ENCODE data around the gene EZH2. TPM values are rescaled to one million over a fixed set of nuclear protein-coding genes. Genes with fewer than 3 reads are reported as not detected.

EZH2 gene
- total RNA-seq, result 13.4 TPM

DNA sequence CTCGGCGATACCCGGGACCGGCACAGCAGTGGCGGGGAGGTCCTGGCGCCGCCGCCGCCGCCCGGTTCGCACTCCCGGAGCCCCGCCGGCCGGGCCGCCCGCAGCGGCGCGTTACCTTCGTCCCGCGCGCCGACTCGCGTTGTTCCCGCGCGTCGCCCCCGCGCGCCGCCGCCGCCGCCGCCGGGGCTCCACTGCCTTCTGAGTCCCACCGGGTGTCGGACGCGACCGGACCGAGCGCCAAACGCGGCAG, at the start of gene EZH2:
Gene EZH2 (minus strand): TSS at position 243 of the 250 bp plus-strand sequence. CDS start 36,993 bp downstream, outside the sequence.
- ATAC-seq, result no peak

DNA sequence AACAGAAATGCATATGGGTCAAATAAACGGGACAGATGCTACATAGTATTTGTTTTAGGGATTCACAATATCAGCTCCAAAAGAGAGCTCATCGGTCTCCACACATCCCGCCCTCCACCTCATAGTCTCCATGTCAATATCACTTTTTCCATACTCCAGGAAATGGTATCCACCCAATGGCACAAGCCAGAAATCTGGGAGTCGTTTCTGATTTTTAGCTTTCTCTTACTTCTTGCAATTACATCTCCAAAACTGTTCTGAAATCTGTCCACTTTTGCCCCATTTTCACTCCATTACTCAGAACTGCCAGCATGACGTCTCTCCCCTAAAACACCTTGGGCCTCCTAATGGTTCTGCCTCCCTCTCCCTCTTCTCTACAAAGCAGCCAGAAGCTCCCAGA, 47.4 kb upstream of the EZH2 start:
- no peak for ATAC-seq

- no peak for ATAC-seq
These were observed 46.2 kb upstream of the EZH2 start for GRCh38 chr7:148930335-148930734.

GRCh38 chr7:148929176-148929575, 45.1 kb upstream of the EZH2 start:
- peak; percentile 89 for ATAC-seq

GRCh38 chr7:148927123-148928045, 43.3 kb upstream of the EZH2 start:
- no peak for ATAC-seq

DNA sequence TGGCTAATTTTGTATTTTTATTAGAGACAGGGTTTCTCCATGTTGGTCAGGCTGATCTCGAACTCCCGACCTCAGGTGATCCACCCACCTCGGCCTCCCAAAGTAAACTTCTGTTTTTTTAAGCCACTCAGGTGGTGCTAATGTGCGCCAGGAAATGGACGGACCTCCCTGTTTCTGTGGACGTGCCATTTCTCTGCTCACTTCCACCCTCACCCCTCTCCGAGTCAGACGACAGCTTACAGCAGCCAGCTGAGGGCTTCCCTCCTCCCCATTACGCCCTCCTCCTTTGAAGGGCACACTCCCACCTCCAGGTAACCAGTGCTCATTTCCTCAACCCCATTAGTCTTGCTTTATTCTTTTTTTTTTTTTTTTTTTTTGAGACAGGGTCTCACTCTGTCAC, 41.7 kb upstream of the EZH2 start:
- ATAC-seq, result no peak

GRCh38 chr7:148924011-148924410, 39.9 kb upstream of the EZH2 start:
- no peak for ATAC-seq

DNA sequence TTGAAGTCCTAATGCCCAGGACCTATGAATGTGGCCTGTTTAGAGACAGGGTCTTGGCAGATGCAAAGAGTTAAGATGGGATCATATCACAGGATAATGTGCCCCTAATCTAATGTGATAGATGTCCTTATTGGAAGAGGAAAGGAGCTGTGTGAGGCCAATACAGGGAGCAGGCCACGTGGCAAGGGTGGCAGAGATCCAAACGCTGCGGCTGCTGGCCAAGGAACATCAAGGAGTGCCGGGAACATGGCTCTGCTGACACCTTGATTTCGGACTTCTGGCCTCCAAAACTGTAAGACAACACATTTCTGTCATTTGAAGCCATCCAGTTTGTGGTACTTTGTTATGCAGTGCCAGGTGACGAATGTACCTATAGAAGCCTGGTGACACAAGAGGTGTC, 37.7 kb upstream of the EZH2 start:
- no peak for ATAC-seq

DNA sequence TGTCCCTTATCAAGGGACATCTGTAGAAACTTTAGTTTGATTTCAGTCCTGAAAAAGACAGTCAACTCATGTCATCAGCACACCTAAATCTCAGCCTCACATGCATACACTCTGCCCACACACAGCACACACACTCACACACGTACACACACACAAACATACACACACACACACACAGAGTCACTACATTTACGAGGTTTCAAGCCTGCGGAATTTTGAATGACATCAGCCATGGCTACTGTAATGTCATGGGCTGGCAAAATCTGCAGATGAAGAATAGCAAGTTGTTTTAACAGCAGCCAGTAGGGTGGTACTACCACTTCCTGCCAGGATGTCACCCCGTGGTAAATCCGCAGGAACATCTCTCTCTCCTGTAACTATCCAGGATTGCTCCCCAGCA, 37.1 kb upstream of the EZH2 start:
- no peak for ATAC-seq

DNA sequence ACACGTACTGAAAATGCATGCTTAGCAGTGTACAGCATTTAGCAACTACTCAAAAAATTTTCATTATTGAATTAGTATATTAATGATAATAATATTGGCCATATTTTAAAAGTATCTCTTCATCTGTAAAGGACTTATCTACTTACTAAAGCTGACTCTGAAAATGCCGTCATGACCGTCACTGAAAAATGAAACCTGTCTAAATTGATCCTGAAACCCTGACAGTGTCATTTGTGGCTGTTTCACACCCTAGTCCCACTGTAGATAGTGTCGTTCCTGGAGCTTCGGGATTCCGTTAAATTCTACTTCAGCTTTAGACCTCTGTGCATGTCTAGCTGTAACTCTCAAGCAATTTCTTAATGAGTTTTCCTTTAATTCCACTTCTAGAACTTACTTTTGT, 35.8 kb upstream of the EZH2 start:
- ATAC-seq, result no peak

DNA sequence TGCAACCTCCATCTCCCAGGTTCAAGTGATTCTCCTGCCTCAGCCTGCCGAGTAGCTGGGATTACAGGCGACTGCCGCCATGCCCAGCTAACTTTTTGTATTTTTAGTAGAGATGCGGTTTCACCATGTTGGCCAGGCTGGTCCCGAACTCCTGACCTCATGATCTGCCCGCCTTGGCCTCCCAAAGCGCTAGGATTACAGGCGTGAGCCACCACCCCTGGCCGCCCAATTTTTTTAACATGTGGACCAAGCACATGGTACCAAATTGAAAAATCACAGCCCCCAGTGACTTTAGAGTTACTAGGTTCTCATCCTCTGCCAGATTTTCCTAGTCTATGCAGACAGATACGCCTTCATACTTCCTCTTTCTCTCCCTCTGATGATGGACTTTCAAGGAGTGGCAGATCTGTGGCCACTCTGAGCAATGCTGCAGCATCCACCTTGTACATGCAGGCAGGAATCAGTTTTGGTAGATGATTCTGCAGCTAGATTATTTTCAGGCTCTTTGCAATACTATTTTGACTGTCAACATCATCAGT, 34.0 kb upstream of the EZH2 start:
- no peak for ATAC-seq

- ATAC-seq, result no peak
These were observed 32.1 kb upstream of the EZH2 start for GRCh38 chr7:148916186-148916585.

DNA sequence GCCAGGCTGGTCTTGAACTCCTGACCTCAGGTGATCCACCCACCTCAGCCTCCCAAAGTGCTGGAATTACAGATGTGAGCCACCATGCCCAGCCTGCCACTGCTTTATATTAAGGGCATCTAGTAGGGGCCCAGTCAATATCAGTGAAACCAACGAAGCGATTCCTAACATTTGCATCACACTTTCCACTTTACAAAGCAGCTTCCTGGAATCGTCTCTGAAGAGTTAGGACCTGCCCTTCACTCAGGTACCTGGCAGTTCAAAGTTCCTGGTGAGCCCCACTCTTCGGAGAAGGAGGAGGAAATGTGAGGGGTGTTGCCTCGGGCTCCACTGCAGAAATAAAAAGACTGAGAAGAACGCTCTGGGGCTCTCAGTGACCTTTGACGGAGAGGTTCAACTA, 31.1 kb upstream of the EZH2 start:
- ATAC-seq, result no peak

- peak; percentile 61 for ATAC-seq
These were observed 30.2 kb upstream of the EZH2 start for GRCh38 chr7:148914208-148914777.

DNA sequence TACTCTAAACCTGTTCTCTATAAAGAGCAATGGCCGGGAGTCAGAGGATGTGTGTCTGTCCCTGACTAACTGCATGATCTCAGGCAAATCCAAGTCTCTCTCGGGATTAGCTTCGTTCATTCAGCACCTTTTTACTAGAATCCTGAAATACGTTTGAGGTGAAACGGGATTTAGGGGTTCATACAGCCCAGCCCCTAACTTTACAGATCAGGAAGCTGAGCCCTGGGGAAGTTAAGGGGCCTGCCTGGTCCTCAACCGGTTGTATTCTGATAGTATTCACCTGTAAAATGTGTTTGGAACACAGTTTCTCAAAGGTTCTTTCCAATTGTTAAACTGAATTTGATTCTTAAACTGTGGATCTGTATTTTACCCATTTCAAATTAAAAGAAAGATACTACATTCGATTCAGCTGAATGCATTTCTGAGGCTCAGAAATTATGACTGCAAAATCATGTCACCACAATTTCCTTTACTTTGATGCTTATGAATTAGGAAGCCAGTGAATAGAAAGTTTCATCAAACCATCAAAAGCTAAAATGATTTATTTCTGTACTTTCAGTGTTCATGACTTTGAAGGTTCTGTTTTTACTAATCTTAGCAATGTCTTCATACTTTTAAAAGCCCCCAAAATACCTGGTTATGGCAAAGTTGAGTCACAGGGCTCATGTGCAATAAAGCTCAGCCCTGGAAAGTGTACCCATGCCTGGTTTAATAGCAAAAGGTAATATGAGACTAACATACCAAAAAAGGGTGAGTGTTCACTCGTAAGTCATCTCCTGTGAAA, 28.9 kb upstream of the EZH2 start:
- no peak for ATAC-seq

DNA sequence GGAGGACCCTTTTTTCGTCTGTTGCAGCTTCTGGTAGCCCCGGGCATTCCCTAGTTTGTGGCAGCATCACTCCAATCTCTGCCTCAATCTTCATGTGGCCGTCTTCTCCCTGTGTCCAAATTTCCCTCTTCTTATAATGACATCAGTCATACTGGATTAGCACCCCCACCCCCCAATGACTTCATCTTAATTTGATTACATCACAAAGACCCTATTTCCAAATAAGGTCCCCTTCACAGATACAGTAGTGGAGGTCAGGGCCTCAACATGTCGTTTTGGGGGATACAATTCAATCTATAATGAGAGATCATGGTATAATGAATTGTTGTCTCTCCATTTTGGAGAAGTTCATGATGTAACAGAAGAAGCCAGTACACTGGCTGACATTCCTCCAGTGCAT, 28.1 kb upstream of the EZH2 start:
- ATAC-seq, result no peak

DNA sequence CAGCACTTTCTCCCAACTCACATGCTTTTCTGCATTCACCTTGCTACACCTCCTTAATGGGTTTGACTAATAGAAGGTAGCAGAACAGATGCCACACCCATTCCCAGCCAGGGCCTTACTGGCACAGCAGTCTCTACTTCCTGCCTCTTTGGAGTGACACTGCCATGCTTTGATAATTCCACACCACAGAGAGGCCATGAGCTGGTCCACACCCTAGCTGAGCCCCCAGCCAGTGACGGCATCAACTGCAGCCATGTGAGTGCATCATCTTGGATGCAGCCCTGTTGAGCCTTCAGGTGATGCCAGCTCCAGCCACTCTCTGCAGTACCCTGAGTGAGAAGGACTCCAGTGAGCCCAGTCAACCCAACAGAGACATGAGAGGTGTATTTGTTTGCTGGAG, 27.5 kb upstream of the EZH2 start:
- peak; percentile 93 for ATAC-seq

DNA sequence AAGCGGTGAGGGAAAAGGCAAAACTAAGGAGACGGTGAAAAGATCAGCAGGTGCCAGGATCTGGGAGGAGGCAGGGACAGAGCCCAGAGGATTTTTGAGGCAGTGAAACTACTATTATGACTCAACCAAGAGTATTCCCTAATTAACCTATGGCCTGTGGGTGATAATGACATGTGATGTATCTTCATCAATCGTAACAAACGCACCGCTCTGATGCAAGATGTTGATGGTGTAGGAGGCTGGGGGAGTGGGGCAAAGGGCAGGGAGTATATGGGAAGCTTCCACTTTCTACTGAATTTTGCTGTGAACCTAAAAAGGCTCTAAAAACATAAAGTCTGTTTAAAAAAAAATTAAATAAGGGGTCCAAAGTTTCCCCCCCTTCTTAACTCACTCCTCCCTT, 25.5 kb upstream of the EZH2 start:
- no peak for ATAC-seq

GRCh38 chr7:148906707-148907498, 22.8 kb upstream of the EZH2 start:
- no peak for ATAC-seq

DNA sequence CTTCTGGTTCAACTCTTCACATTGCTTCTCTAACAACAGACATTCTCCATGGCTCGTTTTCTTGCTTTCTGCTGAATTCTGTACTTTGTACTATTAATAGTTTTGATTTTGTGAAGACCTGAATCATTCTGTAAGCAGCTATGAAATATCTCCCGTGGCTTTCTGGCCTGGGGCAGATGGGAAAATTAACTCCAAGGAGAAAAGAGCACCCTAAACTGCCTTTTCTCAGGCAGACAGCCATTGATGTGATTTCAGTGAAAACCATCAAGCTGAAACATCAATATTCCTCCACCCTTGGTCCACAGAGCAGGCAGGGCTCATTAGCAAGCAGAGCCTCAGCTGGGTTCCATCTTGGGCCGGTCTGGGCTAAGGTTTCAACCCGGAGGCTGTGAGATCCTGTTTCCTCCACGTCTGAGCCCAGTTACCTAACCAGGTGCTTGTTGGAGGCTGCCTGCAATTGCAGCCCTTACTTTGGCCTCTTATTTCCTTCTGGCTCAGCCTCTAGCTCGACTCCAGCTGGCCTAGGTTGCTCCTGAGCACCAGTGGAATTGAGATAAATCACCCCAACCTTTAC, 21.1 kb upstream of the EZH2 start:
- peak; percentile 35 for ATAC-seq

- no peak for ATAC-seq
These were observed 19.4 kb upstream of the EZH2 start for GRCh38 chr7:148903504-148903903.

- ATAC-seq, result peak; percentile 99
These were observed 17.1 kb upstream of the EZH2 start for GRCh38 chr7:148901178-148901577.

Data from esophagus mucosa (tissue), 1 donor.